Stimulated activated CD4-positive, alpha-beta T cell treated with anti-CD3 and anti-CD28 coated beads, TNF-alpha, amount 100 ng/mL, for 4 hours (primary cell): ENCODE results near the gene PPP1R12B.
"Not testable (repeated sequence)": the region's sequence is repeated elsewhere in the genome, so short reads cannot be mapped to it uniquely, and the experiment has no call there.

Source experiments
- DNase-seq, 3 experiments: peaks; one replicate each; pipeline ENCODE4 v3.0.0-alpha.2; 2020; ENCODE audit warnings: low read depth in 3 of 3

Gene PPP1R12B

GRCh38 chr1:202488178-202488649, 139.7 kb downstream of the PPP1R12B start:
- DNase-seq: not testable (repeated sequence)

- DNase-seq: not testable (repeated sequence)
Observed at GRCh38 chr1:202489101-202489500, 140.6 kb downstream of the PPP1R12B start.

DNA sequence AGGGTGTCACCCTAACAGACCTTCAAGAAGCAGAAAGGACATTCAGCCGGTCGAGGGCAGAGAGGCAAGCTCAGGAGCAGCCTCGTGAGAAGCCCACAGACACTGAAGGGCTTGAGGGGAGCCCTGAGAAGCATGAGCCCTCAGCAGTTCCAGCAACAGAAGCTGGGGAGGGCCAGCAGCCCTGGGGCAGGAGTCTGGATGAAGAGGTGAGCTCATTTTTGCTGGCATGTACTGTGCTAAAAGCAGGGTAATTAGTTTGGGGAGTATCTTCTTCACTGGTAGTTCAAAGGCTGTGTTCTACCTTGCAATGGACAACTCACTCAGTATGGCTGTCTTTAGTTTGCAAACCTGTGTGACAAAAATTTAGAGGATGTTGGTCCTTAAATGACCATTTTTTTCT, 144.6 kb downstream of the PPP1R12B start:
- not testable (repeated sequence) for DNase-seq

GRCh38 chr1:202498542-202498941, 150.0 kb downstream of the PPP1R12B start:
- no peak for DNase-seq

- not testable (repeated sequence) for DNase-seq
Observed at GRCh38 chr1:202499997-202500396, 151.5 kb downstream of the PPP1R12B start.

GRCh38 chr1:202501281-202501680, 152.8 kb downstream of the PPP1R12B start:
- DNase-seq: no peak

GRCh38 chr1:202505356-202505755, 156.9 kb downstream of the PPP1R12B start:
- no peak for DNase-seq

GRCh38 chr1:202505880-202506575, 157.5 kb downstream of the PPP1R12B start:
- not testable (repeated sequence) for DNase-seq

DNA sequence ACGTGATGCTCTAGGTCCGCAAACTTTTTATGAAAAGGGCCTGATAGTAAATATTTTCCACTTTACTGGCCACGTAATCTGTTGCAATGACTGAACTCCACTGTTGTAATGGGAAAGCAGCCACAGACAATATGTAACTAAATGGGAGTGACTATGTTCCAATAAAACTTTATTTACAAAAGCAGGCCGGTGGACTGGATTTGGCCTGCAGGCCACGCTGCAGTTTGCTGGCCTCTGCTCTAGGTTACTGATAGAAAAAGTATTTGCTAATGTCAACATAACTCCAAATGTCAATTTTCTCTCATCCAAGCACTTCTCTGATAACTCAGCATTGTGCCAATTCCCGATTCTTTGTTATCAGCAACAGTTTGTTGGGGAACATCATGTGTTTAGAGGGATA, 160.4 kb downstream of the PPP1R12B start:
- DNase-seq: not testable (repeated sequence)

GRCh38 chr1:202513875-202514274, 165.4 kb downstream of the PPP1R12B start:
- DNase-seq: not testable (repeated sequence)

GRCh38 chr1:202516434-202516877, 168.0 kb downstream of the PPP1R12B start:
- DNase-seq: no peak

DNA sequence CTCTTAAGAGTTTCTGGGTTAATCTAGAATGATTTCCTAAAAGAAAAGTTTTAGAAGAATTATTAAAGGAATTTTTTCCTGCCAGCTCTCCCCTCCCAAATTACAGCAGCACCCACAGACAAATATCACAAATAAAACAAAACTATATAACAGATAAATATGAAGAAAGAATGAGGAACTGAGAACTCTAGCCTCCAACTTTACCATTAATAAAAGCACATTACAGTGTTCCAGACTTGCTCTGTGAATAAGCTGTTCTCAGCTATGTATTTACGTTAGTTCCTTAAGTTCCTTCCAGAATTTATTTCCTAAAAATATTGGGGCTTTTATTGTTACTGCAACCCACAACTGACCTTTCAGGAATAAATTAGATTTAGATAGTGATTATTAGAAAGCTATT, 168.6 kb downstream of the PPP1R12B start:
- DNase-seq: not testable (repeated sequence)

GRCh38 chr1:202518180-202518579, 169.7 kb downstream of the PPP1R12B start:
- DNase-seq: not testable (repeated sequence)

DNA sequence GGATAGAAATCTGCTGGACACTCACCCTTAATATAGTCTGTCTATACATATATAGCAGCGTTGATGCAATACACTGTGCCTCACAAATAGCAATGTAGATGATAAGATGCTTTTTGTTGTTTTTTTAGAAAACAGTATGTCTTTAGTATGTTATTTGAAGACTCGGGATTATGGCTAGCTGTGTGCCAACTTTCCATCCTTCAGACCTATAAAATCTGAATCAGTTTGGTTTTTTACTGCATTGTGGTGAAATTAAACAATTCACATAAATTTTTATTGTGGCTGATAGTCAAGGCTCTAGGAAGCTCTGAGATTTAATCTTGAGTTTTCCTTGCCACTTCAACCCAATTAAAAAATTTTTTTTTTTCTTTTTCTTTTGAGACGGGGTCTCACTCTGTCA, 170.4 kb downstream of the PPP1R12B start:
- not testable (repeated sequence) for DNase-seq

DNA sequence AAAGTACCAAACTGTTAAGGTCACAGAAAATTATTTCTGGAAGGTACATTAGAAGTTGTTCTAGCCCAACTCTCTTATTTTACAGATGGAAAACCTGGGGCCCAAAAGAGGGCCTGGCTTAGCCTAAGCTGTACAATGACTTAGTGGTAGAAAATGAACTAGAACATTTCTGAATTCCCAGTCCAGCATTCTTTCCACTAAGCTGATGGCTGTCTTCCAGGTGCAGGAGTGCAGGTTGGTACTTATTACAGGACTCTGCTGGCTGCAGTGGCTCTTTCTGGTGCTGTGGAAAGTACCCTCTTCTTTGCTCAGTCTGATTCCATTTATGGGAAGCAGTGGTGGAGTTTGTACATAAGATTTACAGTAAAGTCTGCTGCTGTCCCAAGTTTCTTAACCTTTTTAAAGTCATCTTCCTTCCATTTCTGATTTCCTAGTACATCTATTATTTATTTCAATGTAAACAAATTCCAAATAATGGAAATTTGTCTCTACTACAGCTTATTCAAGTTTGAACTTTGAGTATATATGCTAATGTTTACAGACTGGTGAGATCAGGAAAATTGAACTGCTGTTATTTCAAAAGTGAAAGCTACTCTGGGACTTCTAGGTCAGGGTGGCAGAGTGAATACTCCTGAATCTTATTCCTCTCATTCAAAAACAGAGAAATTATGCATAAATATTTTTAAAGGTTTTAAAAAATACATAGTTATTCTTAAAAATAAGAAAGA, 171.8 kb downstream of the PPP1R12B start:
- DNase-seq: not testable (repeated sequence)

DNA sequence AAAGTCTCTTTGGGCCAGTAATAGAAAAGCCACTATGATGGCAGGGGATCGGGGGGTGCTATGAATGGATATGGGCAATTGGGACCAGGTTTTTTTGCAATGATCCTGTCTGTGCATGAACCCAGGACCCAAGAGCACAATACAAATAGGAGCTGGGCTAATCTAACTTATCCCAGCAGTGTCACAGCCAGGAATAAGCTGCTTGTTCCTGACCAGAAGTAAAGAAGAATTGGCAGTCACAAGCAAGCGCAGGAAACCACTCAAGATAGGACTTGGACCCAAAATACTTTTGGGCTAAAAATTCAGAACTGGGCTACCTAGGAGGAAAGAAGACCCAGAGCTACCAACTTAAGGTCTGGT, 172.3 kb downstream of the PPP1R12B start:
- not testable (repeated sequence) for DNase-seq

GRCh38 chr1:202521484-202521883, 173.0 kb downstream of the PPP1R12B start:
- DNase-seq: not testable (repeated sequence)

- no peak for DNase-seq
Observed at GRCh38 chr1:202521886-202522285, 173.4 kb downstream of the PPP1R12B start.

- DNase-seq: not testable (repeated sequence)
Observed at GRCh38 chr1:202526056-202526455, 177.6 kb downstream of the PPP1R12B start.

GRCh38 chr1:202528096-202528722, 179.7 kb downstream of the PPP1R12B start:
- DNase-seq: not testable (repeated sequence)

DNA sequence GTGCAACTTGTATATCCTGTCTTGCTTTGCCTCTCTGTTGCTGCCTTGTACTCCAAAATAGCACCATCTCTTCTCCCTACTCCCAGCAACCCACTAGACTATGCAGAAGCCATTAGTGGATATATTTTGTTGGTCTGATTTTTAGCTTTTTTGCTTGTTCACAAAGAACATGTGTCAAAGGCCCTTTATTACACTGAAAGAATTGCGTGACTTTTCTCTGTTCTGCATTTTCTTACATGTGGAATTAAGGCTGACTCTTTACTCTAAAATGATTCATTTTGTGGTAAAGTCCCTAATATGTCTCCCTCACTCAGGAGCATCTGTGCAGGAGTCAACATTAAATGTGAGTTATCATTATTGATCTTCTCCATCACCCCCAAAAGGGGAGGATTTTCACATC, 182.2 kb downstream of the PPP1R12B start:
- not testable (repeated sequence) for DNase-seq

- DNase-seq: no peak
Observed at GRCh38 chr1:202531472-202531811, 182.9 kb downstream of the PPP1R12B start.
